Stimulated activated CD8-positive, alpha-beta memory T cell treated with anti-CD3 and anti-CD28 coated beads, Interleukin-15, amount 100 ng/mL, for 24 hours (primary cell): ENCODE results near the gene RBM47.
"Not testable (repeated sequence)": the region's sequence is repeated elsewhere in the genome, so short reads cannot be mapped to it uniquely, and the experiment has no call there.

Experiments used
- DNase-seq: peaks from one replicate; pipeline ENCODE4 v3.0.0-alpha.2; 2020; ENCODE audit warnings: low read depth

The RBM47 gene

GRCh38 chr4:40526741-40527140 is 102.9 kb downstream of the RBM47 start:
- no peak for DNase-seq

- DNase-seq: no peak
These were observed 103.7 kb downstream of the RBM47 start for GRCh38 chr4:40525752-40526598.

GRCh38 chr4:40524366-40525041 is 105.2 kb downstream of the RBM47 start:
- no peak for DNase-seq

- DNase-seq: no peak
These were observed 106.1 kb downstream of the RBM47 start for GRCh38 chr4:40523581-40523980.

GRCh38 chr4:40521957-40522356 is 107.7 kb downstream of the RBM47 start:
- DNase-seq: no peak

- DNase-seq: no peak
These were observed 109.1 kb downstream of the RBM47 start for GRCh38 chr4:40520533-40520932.

GRCh38 chr4:40517081-40517480 is 112.6 kb downstream of the RBM47 start:
- DNase-seq: not testable (repeated sequence)

- no peak for DNase-seq
These were observed 113.0 kb downstream of the RBM47 start for GRCh38 chr4:40516651-40517050.

GRCh38 chr4:40515398-40516293 is 114.0 kb downstream of the RBM47 start:
- no peak for DNase-seq

GRCh38 chr4:40515037-40515397 is 114.6 kb downstream of the RBM47 start:
- no peak for DNase-seq

GRCh38 chr4:40514497-40514951 is 115.1 kb downstream of the RBM47 start:
- DNase-seq: no peak

GRCh38 chr4:40511036-40511614 is 118.5 kb downstream of the RBM47 start:
- DNase-seq: no peak

- no peak for DNase-seq
These were observed 121.7 kb downstream of the RBM47 start for GRCh38 chr4:40507977-40508376.

- no peak for DNase-seq
These were observed 123.2 kb downstream of the RBM47 start for GRCh38 chr4:40506492-40506891.

GRCh38 chr4:40506066-40506465 is 123.6 kb downstream of the RBM47 start:
- no peak for DNase-seq

GRCh38 chr4:40502934-40503333 is 126.7 kb downstream of the RBM47 start:
- DNase-seq: no peak

- no peak for DNase-seq
These were observed 127.4 kb downstream of the RBM47 start for GRCh38 chr4:40502220-40502619.

- no peak for DNase-seq
These were observed 128.9 kb downstream of the RBM47 start for GRCh38 chr4:40500781-40501180.

GRCh38 chr4:40493160-40493559 is 136.5 kb downstream of the RBM47 start:
- DNase-seq: no peak

GRCh38 chr4:40492691-40493090 is 137.0 kb downstream of the RBM47 start:
- no peak for DNase-seq

GRCh38 chr4:40490481-40490880 is 139.2 kb downstream of the RBM47 start:
- DNase-seq: no peak

GRCh38 chr4:40489961-40490360 is 139.7 kb downstream of the RBM47 start:
- no peak for DNase-seq
